Activated CD4-positive, alpha-beta T cell treated with anti-CD3 and anti-CD28 coated beads, Interleukin-2, amount 50 U/mL, for 48 hours (primary cell): ENCODE results near the gene IKZF1.

Experiments used
- DNase-seq, 2 experiments: peaks; one replicate each; pipeline ENCODE4 v3.0.0-alpha.2; 2020

IKZF1 gene

DNA sequence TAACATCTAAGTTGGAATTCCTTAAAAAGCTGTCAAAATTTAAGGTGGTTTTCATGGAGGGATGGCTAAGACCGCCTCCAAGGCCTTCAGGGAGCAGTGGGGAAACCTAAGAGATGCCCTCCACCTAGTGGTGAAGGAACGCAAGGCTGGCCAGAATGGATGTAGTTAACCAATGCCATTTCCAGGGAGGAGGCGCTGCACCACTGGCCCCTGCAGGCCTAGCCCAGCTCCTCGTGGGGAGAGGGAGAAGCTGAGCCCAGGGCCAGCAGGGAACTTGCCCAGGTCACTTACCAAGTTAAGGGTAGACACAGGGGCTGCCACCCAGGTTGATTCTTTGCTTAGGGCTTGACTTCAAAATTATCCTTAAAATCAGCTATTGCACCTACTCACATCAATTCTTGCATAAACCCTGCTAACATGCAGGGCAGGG, 113.6 kb downstream of the IKZF1 start:
- peak; percentile 80 to 86 for DNase-seq

DNA sequence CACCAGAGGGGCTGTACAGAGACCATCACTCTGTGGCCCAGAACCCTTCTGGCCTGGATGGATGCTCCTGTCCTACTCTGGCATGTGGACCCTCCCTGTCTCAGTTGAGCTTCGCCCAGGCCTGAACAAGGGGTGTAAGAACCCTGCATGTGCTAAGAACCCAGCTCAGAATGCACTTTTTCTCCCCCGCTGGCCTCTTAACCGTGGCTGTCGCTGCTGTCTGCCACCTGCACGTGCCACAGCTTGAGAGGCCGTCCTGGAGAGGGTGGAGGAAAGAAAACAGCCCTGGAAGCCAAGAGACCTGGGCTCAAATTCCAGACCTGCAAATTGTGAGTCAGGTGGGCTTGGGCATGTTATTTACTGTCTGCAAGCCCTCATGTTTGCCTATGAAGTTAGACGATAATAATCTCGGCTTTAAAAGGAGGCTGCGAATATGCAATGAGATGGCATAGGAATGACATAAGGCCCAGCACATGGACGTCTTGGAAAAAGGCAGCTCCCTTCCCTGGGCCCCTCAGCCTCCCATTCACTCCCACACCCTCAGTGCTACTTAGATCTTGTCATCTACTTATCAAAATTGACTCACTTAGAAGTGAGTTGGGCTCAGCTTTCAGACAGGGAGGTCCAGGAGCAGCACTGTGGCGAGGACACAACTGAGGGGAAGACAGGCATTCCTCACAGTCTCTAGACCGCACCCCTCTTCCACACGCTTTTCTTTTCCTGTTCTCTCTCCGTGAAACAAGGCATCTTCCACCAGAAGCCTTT, 114.2 kb downstream of the IKZF1 start:
- no peak for DNase-seq

DNA sequence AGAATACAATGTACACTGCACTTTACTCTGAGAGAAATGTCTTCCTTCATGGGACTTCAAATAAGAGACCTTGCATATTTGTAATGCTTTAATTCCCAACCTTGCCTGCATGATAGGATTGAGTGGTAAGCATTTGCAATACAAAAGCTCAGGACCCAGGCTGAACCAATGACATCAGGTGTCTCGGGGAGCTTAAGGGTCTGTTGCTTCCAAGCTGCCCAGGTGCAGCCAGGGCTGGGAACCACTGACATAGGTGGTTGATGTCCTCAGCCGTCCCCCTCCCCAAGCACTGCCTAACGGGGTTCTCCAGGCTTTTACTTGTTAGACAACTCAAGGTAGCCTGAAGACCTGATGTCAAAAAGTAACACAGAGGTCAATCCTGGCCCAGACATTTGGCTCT, 116.5 kb downstream of the IKZF1 start:
- DNase-seq = no peak

DNA sequence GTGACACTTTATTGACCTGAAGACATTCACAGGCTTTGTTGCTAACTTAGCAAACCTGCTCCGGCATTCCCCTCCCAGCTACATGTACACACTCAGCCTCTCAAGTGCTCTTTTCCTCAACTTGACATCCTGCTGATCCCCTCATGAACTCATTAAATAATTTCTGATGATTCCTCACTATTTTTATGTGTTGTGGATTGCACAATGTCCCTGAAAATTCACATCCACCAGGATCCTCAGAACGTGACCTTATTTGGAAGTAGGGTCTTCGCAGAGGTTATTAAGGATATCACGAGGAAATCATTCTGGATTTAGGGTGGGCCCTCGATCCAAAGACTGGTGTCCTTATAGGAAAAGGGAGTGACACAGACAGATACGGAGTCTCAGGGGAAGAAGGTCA, 118.3 kb downstream of the IKZF1 start:
- DNase-seq = no peak

DNA sequence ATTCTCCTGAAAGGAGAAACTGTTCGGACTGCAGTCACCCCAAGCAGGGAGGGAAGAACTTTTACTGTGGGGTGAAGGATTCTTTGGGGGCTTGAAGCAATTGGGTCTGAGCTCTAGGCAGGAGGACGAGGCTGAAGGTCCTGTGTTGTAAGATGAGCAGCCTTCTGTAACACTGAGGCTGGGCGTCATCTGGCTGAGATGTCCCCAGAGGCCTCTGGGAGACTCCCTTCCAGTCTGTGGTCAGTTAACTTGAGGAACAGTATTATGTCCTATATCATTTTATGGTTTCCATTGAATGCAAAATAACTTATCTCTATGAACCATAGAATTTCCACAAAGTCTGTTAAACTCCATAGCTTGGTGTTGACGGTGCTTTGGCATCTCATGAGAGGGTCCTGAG, 119.3 kb downstream of the IKZF1 start:
- DNase-seq = no peak

DNA sequence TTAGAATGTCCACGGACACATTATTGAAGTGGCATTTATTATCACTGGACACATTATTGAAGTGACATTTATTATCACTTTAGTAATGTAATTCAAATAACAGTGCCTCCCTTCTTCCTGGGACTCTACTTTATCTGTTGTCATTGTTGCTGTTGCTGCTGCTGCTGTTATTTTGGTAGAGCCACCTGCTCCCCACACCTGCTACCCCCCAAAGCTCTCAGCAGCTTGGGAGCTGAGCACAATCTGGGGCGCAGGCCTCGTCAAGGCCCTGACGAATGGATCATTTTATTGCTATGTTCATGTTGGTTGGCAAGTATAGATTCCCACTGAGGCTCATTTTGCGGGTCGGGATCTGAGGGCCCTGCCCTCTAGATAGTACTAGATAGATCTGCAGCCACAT, 120.8 kb downstream of the IKZF1 start:
- DNase-seq = no peak

DNA sequence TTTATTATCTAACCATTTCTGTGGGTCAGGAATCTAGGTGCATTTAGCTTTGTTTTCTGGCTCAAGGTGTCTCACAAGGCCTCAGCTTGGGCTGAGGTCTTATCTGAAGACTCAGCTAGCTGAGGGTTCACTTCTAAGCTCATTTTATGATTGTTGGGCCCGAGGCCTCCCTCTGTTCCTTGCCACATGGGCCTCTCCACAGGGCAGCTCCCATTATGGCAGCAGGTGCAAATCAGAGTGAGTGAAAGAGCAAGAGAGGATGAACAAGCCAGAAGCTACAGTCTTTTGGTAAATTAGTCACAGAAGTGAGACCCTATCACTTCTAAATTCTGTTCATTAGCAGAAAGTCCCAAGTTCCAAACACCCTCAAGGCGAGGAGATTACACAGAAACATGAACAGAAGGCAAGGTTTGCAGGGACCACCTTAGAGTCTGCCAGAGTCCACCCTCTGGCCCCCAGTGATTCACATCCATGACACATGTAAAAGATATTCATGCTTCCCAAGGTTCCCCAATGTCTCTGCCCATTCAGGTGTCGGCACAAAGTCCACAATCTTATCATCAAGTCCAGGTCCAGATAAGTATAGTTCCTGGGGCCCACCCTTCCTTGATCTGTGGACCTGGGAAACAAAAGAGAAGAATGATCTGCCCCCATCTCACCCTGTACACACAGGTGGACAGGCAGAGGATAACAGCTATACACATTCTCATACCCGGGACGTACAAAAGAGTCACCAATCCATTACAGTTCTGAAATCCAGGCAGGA, 121.9 kb downstream of the IKZF1 start:
- DNase-seq = no peak

DNA sequence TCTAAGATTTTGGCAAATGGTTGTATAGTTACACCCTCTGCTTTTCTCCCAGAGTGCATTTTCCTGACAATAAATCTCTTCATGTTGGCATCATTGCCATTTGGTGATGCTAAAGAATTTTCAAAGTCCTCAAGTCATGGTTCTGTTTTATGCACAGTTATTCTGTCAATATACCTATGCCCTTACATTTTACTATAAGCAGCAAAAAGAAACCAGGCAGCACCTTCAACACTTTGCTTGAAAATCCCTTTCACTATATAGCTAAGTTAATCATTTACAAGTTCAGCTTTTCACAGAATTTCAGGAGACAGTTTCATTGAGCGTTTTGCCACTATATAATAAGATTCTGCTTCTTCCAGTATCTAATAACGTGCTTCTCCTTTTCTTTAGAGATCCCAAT, 123.0 kb downstream of the IKZF1 start:
- DNase-seq = no peak

DNA sequence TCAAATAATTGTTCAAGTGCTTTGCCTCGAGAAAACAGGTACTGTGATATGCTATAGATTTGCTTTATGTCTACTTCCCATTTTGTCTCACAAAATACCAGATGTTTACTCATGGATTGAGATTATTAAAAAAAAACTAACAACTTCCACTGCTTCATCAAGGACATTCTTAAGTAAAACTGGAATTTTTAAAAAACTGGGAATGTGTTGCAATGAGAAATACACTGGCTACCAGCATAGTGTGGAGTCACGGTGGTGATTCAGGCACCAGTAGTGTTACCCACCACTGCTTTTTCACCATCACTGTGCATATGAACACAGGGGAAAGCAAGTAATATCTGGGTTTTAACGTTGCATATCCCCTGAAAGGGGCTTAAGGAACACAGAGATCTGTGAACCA, 124.4 kb downstream of the IKZF1 start:
- DNase-seq = no peak

DNA sequence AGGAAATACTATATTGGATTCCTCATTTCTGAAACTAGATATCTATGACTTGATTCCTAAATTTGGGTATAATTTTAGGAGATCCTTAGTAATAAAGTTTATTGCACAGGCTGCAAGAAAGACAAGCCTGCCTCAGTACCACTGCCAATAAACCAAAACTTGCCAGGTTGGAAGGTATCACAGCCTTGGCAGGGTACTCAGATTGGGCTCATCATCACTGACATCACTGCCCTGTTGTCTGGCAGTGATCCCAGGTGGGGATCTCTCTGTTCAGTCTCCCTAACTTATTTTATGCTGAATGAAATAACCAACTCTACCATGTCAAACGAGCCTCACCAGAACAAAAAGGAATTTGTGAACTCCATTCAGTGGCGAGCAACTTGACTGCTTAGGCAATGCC, 126.8 kb downstream of the IKZF1 start:
- DNase-seq = no peak

DNA sequence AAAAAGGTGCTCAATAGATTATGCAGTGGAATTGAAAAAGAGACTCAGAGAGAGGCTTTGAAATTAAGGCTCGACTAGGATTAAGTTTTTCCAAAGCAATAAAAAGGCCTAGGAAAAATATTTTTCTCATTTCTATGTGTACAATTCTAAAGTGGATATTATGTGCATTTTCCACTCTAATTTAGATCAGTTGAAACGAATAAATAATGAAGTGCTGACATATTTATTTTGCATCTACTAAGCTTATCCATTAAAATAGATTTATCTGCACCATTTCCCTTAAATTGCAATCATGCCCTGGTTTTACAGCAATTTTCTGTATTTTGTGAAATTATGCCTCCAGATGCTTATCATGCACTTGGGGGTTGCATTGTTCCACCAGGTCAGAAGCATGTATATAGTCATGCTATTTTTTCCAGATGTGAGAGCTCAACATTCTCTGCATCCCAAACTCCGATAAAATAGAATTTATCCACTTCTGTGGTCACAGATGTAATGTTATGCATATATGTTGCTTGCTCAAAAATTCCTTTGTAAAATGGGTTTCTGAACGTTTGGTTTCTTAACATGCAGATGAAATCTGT, 127.3 kb downstream of the IKZF1 start:
- DNase-seq = no peak

DNA sequence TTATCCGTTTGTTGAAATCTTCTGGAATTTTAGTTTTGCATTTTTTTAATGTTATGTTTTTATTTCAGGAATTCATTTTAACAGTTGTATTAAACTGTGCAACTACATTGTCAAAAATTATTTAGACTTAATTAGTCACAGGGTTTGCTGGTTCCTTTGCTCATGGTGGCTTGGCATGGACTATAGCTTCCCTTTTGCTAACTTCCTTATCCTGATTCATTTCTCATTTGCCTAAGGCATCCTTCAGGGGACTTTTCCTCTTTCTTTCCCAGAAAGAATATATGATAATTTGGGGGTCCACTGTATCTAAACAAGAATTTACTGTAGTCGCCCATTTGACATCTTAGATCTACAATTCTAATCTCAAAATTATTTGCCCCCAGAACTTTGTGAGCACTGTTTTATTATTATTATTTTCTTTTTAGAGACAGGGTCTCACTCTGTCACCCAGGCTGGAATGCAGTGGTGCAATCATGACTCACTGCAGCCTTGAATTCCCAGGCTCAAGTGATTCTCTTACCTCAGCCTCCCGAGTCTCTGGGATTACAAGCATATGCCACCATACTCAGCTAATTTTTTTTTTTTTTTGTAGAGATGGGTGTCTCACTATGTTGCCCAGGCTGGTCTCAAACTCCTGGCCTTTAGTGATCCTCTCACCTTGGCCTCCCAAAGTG, 131.8 kb downstream of the IKZF1 start:
- DNase-seq = no peak

DNA sequence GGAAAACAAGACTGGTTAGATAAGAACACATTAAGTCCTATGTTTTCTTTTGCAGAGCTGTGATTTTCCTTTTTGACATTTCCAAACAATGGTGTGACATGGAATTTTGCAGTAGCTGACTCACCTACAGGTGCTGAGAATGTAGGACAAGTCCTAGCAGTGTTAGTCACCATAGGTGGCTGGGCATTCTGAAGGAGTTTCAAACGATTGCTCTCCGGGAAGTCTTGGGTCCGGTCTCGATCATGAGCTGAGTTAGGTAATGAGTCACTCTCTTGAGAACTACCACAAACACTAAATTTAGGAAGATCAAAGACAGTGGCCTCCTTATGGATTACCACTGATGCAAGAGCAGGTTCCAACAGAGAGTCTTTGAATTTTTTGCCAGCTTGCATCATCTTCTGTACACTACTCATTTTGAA, 142.0 kb downstream of the IKZF1 start:
- DNase-seq = peak; percentile 21 to 40

DNA sequence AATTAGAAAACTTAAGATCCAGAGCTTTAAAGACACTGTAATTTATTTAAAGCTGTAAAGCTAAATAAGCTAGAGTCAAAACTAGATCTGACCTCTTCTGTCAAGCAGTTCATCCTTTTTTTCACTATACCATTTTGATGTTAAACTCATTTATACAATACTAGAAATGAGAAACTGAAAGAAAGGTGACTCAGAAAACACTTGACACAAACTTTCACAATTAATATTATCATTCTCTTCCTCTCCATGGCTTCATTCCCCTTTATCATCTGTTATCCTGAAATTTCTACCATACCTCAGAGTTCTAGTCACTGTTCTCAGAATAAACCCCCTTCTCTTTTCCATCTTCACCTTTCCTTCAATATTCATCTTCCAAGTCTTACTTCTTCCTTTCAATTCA, 144.3 kb downstream of the IKZF1 start:
- no peak for DNase-seq

DNA sequence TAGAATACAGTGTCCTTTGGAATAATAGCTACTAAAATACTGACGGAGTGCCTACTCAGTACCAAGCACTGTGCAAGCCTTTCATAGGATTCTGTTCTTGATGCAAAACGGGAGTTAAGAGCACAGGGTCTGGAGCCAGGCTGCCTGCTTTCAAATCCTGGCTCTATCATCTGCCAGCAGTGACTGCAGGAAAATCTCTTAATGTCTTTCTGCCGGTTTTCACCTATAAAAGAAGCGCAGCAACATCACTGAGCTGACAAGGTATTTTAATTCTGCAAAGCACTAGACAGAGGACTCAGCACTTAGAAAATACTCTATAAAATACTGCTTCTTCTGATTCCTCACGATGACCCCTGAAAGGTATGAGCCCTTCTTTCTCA, 145.0 kb downstream of the IKZF1 start:
- DNase-seq = no peak

DNA sequence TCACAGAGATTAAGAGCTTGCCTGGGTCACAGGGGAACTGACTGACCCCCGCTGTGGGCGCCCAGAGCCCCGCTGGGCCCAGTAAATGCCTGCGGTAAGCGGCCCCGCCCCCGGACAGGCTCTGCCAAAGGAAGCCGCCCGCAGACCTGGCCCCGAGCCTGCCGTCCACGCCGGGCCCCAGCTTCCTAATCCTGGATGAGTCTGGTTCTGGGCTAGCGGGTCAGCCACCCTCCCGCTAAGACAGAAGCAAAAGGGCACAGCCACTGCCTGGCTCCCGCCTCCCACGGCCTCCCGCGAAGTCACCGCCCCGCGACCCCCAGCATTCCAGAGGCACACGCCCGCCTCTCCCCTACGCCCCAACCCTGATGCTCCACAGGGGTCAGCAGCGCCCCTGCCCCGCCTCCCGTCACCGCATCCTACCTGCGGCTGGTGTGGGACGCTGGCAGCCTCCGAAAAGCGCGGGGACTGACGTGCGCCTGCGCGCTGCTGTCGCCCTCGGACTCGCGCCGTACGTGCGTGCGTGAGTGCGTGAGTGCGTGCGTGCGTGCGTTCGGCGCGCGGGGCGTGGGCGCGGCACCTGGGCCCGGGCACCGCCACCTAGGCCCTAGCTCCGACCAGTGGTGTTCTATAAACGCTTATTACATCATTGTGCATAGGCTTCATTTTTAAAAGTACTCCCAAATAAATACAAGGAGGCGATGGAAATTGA, 145.5 kb downstream of the IKZF1 start, which contains the start of gene FIGNL1:
TSS of gene FIGNL1 (minus strand) at position 470 of the 709 bp plus-strand sequence. CDS start 3,063 bp downstream, outside the sequence.
- peak; percentile 83 to 86 for DNase-seq

DNA sequence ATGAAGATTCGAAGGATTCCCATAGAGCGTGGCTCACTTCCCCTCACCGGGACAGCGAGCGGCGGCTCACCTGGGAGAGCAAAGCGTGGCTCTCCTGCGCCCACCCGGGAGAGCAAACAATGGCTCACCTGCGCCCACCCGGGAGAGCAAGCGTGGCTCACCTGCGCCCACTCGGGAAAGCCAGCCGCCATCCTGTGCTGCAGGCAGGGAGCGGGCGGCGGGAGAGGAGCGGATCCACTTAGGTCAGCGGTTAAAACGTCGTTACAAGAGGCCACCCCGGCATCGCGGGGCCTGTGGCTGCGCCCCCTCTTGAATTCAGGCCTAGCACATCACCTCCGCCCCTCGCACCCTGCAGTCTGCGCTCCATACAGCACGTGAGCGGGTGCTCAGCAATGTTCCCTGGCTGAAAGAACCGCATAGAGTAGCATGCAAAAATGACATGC, 146.1 kb downstream of the IKZF1 start:
- DNase-seq = peak in 1 of 2 experiments; percentile 33
